ENCODE data around the gene PNPLA3.

PNPLA3 gene

DNA sequence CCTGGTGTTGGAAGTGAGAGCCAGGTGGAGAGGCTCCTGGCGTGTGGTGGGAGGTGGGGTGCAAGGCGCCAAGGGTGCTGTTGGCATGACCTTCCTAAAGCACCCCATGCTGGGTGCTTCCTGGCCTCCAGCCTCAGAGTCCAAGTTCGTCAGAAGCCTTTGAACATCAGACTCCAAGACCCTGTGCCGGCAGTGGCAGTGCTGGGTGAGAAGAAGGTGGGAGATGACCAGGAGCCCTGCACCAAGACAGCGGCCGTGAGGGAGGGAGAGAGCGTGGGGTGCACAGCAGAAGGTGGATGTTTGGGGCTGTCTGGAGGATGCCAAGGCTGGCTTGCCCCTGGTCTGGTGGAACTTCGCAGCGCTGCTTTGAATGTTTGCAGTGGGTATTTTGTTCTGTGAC is 70.8 kb downstream of the PNPLA3 start:
- DNase-seq (ENCODE audit: low spot score): no peak

DNA sequence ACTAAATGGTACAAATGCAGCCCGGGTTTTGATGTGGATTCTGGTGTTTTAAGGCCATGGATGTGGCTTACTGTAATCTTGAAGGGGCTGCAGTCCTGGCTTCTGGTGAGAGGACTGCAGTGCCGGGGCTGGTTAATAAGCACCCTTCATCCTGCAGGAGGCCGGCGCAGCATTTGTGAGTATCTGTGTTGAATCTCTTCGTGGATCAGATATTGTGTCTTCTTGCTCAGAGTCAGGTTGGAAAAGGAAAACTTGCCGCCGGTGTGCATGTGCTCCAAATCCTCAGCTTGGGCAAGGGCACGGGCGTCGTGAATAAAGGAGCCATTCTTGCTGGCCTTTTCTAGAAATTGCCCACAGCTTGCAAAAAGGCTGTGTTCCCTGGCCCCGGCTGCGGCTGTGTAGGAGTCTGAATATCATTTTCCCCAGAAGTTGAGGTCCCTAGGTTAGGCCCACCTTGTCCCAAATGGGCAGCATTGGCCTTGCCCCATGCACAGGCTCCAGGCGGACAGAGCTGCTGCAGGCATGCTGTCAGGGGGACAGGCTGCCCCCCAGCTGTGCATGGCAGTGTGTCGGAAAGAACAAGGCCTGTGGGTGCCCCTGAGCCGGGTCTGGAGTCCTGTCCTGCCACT is 71.6 kb downstream of the PNPLA3 start:
- no peak for DNase-seq (ENCODE audit: low spot score)

DNA sequence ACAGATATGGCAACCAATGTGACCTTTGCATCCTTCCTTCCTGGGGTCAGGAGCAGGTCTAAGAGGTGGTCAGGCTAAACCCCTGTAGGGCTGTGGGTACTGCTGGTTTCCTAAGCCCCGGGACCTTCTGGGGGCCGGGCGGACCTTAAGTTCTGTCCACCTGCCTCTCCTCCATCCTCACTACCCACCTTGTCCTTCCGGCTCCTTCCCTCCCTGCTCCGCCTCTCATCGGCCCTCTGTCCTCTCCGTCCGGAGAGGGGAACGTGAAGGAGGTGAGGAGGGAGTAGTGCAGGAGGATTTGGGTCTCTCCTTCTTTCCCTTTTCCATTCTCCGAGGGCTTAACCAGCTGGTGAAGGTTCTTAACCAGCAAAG is 72.2 kb downstream of the PNPLA3 start:
- DNase-seq (ENCODE audit: low spot score): no peak

DNA sequence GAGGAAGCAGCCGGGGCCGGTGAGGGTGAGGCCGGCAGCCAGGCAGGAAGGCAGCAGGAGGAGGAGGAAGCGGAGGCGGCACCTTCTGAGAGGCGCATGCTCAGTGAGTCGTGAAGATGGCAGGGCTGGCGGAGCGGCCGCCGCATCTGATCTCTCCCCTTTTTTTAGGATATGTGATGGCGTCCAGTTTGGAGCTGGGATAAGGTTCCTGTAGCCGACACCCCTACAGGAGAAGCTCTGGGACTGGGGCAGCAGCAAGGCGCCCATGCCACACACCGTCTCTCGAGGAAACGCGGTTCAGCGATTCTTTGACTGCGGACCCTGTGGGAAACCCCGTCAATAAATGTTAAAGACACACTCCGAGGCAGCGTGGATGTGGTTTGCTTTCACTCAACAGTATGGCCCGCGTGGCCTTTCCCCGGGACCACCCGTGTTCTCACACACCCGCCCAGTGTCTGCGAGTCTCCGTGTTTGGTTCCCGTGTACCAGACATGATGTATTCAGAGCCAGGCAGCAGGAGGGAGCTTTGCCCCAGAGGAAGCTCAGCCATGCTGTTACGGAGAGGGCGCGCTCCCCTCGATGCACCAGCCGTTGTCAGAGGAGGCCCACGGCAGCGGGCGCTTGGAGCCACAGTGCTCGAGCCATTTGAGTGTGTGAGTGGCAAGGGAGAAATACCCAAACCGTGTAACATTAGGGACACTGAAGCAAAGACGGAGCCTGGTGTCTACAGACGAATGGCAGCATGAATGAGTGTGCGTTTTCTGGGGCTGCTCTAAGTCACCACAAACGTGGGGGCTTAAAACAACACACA is 72.8 kb downstream of the PNPLA3 start:
- no peak for DNase-seq (ENCODE audit: low spot score)

DNA sequence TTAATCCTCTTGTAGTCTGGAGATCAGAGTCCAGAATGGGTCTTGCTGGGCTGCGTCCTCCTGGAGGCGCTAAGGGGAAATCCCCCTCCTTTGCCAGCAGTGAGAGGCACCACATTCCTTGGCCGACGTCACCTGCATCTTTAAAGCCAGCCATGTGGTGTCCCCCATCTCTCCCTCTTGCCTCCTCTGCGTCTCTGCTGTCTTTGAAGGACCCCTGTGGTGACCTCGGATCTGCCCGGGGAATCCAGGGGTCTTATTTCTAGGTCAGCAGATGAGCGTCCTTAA is 73.3 kb downstream of the PNPLA3 start:
- DNase-seq (ENCODE audit: low spot score): no peak

Measured in kidney tubule cell (primary cell).